GM18951 (cell line): Measurements from ENCODE around the gene RIC3.

ENCODE experiments used
- POLR2A ChIP-seq: IDR thresholded peaks from 4 replicates; pipeline ENCODE4 v1.6.1; 2011; ENCODE audit warnings: mild to moderate bottlenecking; ENCODE audit not compliant: insufficient read length, insufficient read depth; ENCODE audit errors: extremely low read depth
- in situ Hi-C: fragments of 300-500 bp; cut with MboI; formaldehyde crosslinking; loops from one replicate; pipeline ENCODE4 v1.12.0; 2022; ENCODE audit warnings: low sequenced_read_pairs, mixed read lengths, inconsistent platforms; ENCODE audit not compliant: unreplicated experiment

RIC3 gene

DNA sequence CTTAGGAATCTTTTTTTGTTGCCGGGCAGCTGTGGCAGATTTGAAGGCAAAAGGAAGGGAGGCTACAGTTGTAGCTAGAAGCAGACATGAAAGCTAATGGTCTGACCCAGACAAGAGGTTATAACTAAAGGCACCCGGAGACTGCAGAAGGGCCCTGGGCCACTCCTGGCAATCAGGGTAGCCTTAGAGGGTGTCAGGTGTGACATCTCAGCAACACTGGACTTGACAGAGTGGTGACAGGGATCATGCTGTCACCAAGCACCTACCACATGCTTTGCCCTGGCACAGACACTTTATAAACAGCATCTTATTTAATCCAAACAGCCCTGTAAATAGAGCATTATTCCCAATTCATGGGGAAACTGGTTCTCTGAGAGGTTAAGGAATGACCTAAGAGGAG lies 62.1 kb downstream of the RIC3 start:
- TF ChIP-seq POLR2A = no peak
- in situ Hi-C loops = no loop called here

DNA sequence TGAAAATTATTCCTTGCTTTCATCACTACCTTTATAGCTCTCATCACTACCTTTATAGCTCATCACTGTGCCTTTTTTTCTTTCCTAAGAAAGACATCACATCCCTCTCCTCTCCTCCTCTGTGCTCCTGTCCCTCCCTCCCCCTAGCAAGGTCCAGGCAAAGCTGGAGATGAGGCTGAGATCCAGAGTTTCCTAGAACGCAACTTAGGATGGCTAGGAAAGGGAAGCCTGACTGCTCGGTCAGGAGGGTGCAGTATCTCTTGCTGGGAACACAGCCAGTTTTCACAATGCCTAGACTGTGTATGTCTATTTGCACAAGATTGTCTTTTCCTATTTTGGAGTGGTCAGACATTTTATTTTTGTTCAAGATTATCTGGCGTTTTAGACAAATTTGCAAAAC lies 63.2 kb downstream of the RIC3 start:
- TF ChIP-seq POLR2A = no peak
- in situ Hi-C loops = no loop called here

DNA sequence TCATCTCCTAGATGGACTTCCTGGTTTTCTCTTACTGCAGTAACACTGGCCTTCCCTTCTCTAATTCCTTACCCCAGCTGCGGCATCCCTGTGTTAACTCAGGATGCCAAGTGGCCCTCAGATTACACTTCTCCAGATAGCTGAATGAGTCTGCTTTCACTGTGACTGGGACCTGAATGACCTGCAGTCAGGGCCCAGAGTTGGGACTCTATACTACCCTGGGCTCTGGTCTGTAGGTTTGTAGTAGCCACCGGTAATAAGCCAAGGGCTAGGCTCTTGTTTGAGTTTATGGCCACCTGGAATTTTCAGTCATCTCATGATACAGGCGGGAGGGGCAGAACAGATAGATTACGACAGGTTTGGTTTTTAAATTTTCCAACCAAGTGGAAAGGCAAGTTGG lies 63.7 kb downstream of the RIC3 start:
- in situ Hi-C loops = no loop called here
- TF ChIP-seq POLR2A = no peak

DNA sequence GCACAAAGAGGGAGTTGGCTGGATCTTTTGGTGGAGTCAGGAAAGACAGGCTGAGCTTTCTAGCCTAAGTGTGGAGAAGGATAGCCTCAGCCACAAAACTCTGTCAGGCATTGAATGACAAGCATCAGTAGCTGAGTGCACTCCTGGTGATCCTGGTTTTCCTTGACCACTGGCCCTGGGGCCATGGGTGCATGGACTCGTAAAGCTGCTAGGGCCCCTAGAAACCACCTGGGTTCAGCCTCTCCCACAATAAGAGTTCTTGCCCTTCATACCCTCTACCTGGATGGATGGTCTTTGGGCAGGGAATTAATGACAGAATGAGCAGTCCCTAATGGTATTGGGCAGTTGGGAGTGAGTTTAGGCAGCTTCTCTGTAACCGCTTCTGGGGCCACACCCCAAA lies 64.9 kb downstream of the RIC3 start:
- TF ChIP-seq POLR2A = no peak
- in situ Hi-C loops = no loop called here

DNA sequence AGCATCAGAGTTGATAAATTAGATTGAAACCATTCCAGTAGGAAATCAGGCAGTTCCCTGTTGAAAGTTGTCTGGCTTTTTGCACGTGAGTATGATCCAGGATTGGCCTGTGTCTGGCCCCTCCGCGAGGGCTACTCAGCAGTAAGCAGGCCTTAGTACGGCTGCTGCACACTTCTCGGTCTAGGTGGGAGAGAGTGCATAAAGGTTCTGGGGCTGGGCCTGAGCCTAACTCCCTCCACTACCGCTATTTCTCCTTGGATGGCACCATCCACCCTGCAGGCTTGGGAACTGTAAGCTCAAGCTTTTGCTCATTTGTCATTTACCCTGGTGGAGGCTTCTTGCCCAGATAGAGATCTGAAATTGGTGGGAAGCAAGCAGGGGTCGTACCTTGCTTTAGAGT lies 65.9 kb downstream of the RIC3 start:
- in situ Hi-C loops = no loop called here
- TF ChIP-seq POLR2A = no peak

DNA sequence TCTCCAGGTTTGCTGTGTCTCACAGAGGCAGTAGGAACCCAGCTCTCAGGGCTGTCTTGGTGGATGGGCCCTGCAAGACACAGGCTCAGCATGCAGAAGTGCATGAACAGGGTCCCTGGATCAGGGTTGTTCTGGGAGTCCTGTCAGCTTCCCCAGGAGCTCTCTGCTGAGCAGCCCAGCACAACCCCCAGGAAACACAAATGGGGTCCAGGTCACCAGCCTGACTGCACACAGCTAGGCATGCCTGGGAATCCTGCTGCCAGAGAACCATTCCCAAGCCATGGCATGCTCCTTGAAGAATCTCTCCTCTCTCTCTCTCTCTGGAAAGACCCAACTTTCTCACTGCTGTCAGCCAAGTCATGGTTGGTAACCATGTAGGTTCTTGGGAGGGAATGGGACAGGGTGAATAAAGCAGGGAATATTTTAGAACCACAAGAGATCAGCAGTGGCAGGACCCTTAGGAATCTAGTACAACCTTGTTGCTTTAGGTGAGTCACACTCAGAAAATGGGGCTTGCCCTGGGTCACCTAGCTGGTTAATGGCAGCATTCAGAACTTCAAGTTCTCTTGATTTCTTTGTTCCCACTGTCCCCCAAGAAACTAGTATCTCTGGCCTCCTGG lies 66.4 kb downstream of the RIC3 start:
- TF ChIP-seq POLR2A = no peak
- in situ Hi-C loops = no loop called here

DNA sequence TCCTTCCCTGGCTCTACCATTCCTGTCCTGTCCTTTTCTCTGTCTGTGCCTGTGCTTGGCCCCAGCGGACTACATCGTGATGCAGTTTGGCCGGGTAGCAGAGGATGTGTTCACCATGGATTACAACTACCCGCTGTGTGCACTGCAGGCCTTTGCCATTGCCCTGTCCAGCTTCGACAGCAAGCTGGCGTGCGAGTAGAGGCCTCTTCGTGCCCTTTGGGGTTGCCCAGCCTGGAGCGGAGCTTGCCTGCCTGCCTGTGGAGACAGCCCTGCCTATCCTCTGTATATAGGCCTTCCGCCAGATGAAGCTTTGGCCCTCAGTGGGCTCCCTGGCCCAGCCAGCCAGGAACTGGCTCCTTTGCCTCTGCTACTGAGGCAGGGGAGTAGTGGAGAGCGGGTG lies 67.4 kb downstream of the RIC3 start:
- in situ Hi-C loops = no loop called here
- no peak for TF ChIP-seq POLR2A

DNA sequence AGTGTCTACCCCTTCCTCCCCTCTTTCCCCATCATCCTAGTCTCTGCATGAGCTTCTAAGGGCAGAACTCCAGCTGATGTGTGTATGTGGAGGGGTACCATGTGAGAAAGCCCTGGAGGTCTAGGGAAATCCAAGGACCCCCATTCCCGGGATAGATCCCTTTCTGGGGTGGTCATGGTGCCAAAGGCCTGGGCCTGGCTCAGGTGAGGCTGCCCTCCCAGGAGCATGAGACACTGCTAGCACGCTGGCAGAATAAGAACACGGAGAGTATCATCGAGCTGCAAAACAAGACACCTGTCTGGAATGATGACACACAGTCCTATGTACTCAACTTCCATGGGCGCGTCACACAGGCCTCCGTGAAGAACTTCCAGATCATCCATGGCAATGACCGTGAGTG lies 68.2 kb downstream of the RIC3 start:
- in situ Hi-C loops = no loop called here
- no peak for TF ChIP-seq POLR2A

DNA sequence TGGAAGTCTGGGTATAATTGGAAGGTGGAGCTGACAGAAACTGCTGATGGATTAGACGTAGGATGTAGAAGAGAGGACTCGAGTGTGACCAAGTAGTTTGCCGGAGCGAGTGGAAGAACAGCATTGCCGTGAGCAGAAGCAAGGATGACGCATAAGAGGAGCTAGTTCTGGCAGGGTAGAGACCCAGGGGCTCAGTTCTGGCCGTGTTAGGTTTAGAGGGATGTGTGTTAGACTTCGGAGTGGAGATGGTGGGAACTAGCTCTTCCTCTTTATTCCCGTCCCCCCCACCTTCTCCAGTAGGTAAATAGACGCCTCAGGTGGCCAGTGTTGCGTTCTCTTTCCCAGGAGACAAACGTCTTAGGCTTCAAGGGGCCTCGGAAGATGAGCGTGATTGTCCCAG lies 68.7 kb downstream of the RIC3 start:
- no peak for TF ChIP-seq POLR2A
- in situ Hi-C loops = no loop called here

DNA sequence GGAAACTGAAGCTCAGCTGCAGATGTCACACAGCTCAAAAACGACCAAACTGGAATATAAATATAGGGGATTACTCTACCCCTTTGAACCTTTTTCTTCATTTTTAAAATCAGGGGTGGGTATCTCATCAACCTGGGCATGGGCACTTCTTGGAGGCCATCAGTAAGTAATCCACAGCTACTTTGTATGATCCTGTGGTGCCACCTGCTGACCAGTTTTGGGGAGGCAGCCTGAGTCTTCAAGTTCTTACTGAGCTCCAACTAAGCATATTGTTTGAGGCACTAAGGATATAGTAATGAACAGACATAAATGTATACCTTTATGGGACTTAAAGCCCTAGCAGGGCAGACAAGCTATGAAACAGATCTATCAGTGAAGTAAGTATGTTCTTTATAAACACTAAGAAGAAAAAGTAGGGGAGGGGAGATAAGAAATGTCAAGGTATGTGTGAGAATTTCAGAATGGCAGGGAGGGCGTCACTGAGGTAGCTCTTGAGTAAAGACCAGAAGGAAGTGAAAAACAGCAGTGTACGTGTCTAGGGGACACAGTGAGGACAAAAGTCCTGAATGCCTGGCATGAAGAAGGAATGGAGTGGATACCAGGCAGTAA lies 69.4 kb downstream of the RIC3 start:
- TF ChIP-seq POLR2A = no peak
- in situ Hi-C loops = loop anchor here (10.0 kb wide), 1 partner anchor 95 kb away; no protein-coding TSS in a partner anchor

DNA sequence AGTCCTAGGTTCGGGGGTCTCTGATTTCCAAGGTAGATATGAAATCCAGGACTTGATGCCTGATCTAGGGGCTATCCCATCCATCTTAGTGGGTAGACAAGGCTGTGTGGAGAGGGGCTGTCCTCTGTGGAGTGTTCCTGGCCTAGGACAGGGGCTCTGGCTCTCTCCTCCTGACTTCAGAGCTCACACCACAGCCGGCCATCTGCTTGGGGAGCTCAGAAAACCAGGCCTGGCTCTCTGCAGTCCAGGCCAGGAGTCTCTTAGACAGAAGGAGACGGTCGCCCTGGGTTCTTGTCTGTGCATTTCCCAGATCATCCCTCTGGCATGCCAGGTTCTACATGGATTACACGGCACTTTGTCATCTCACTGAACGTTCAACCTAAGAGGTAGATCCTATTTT lies 69.9 kb downstream of the RIC3 start:
- TF ChIP-seq POLR2A = no peak
- in situ Hi-C loops = loop anchor here (10.0 kb wide), 1 partner anchor 94 kb away; no protein-coding TSS in a partner anchor

DNA sequence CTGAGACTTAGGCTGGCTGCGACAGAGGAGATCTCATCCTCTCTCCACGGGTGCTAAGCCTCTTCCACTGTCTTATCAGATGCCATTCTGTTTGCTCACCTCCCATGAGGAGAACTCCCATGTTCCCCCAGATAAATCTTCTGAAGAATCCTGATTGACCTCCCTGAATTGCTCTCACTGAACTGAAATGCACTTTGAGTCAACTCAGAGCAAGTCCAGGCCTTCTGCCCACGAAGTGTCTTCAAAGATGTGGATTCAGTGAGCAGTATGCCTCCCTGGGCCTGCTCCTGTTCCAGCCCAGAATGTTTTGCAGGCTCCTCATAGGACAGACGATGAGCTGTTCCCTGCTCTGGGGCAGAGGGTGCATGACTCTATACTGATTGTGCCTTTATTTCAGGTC lies 70.5 kb downstream of the RIC3 start:
- no peak for TF ChIP-seq POLR2A
- in situ Hi-C loops = loop anchor here (10.0 kb wide), 1 partner anchor 94 kb away; no protein-coding TSS in a partner anchor

DNA sequence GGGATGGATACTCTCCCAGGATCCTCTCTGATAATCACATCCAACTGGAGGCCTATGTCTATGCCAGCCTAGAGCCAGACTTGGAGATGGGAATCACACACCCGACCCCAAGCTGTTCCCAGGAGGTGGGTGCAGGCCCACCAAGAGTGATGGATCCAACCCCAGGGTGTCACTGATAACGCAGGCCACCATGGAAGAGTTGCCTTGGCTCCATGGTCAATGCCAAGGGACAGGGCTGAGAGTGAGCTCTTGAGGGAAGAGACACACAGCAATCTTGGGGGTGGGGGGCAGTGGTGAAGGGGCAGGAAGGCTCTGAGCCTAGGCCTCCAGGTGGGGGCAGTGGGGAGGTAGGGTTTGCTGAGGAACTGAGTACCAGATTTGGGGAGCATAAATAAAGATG lies 70.9 kb downstream of the RIC3 start:
- TF ChIP-seq POLR2A = no peak
- in situ Hi-C loops = loop anchor here (10.0 kb wide), 1 partner anchor 93 kb away; no protein-coding TSS in a partner anchor

DNA sequence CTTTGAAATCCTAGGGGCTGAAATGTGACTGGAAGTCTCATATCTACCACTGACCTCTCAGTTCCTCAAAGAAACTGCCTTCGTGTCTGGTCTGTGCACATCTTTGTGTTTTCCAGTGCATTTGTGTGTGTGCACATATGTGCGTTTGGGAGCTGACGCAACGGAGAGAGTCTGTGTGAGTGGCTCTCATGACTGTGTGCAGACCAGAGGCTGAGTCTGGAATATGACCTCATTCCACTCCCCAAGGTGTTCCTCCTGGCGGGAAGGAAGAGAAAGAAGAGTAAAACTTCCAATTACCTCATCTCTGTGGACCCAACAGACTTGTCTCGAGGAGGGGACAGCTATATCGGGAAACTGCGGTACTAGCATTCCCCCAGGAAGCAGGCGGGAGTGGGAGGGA lies 71.4 kb downstream of the RIC3 start:
- in situ Hi-C loops = loop anchor here (10.0 kb wide), 1 partner anchor 93 kb away; no protein-coding TSS in a partner anchor
- TF ChIP-seq POLR2A = no peak
